GM19099 (cell line): ENCODE measurements around the gene DNAJB9.

Source experiments
- POLR2A ChIP-seq: IDR thresholded peaks from 3 replicates; pipeline ENCODE4 v1.6.1; 2011; ENCODE audit warnings: low read depth; ENCODE audit not compliant: insufficient read length; ENCODE audit errors: extremely low read depth

DNAJB9 gene

DNA sequence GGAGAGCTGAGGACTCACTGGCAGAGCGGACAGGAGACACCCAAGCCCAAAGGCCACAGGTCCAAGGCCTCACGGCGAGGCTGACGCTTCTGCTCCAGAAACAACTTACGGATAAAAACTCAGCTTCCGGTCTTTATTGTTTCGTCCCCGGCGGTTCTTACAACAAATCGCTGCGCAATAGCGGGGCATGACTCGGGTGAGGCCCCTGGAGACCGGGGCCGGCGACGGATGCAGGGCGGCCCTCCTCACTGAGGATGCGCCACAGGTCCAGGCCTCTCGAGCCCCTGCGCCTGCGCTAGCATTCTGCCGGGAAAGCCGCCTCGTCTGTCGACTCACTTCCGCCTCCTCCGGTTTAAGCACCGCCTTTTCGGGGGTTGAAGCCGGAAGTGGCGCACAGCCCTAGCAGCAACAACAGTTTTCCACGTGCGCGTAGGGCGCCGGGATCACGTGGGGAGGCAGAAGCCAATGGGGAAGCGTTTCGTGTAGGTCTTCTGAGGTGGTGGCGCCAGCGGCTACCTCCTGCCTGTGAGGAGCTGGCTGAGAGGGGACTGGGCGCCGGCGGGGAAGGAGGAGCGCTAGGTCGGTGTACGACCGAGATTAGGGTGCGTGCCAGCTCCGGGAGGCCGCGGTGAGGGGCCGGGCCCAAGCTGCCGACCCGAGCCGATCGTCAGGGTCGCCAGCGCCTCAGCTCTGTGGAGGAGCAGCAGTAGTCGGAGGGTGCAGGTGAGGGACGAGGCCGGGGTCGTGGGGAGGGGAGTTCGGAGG, at the start of gene DNAJB9, which contains the start of gene THAP5:
DNAJB9 (plus strand) TSS at position 494 of the 765 bp plus-strand sequence. CDS start 1,853 bp downstream, outside the sequence.
THAP5 (minus strand) TSS at position 326 of the 765 bp plus-strand sequence; CDS start at position 189, 137 bp downstream.
- TF ChIP-seq POLR2A = peak; percentile 88

GRCh38 chr7:108522780-108523179, 46.9 kb upstream of the DNAJB9 start:
- no peak for TF ChIP-seq POLR2A

- no peak for TF ChIP-seq POLR2A
Observed at GRCh38 chr7:108525327-108525984, 44.2 kb upstream of the DNAJB9 start.

DNA sequence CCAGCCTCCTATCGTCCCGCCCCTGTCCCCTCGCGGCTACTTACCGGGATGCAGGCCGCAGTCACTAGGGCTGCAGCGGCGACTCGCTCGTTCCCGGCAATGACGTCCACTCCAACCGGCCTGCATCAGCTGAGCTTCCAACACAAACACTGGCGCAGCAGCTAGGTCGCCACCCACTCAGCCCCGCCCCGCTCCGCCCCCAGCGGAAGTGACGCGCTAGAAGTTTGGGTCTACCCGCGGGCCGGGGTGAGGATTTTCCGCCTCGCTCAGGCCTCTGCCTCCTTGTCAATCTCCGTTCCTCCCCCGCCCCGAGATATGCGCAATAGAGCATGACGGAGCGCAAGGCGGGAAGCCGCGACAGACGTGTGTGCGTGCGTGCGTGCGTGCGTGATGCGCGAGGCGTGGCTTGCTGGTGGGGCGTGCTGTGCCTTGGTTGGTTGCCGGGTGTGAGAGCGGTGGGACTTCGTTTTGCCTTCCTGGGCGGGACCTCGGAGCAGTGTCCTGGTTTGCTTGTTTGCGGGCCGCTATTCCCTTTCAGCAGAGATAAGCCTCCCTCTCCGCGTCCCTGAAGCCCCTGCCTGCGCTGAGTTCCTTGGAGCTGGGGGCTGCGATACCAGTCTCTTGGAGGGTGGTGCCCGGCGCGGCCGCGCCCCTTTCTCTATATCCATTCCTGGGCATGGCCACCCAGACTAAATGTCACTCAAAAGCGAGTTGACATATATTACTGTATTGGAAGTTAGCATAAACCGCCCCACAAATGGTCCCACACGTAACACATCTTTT, 43.5 kb upstream of the DNAJB9 start, which contains the start of gene PNPLA8:
PNPLA8 (minus strand) TSS at position 151 of the 783 bp plus-strand sequence. CDS start 10,644 bp downstream, outside the sequence.
- TF ChIP-seq POLR2A = peak; percentile 83

- no peak for TF ChIP-seq POLR2A
Observed at GRCh38 chr7:108526768-108527017, 43.0 kb upstream of the DNAJB9 start.

DNA sequence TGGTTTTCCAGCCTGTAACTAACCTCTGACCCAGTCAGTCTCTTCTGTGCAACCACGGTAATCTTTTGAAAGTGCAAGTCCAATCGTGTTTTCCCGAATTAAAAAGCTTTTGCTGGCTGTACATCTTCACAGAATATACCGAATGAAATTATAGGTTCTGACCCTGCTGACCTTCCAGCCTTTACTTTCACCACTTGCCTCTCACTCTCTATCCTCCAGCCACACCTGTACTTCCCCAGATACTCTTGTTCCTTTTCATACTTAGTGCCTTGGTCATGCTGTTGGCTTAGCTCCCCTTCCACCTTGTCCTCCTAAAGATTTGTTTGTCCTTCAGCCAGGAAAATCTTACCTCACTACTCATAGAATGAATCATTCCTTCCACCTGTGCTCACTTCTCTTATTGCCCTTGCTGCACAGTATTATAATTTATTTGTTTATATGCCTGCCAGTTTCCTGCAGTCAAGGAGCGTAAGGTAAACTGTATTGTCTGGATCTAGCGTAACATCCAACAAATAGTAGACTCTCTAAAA, 41.4 kb upstream of the DNAJB9 start:
- TF ChIP-seq POLR2A = no peak

- TF ChIP-seq POLR2A = no peak
Observed at GRCh38 chr7:108529341-108529740, 40.3 kb upstream of the DNAJB9 start.

DNA sequence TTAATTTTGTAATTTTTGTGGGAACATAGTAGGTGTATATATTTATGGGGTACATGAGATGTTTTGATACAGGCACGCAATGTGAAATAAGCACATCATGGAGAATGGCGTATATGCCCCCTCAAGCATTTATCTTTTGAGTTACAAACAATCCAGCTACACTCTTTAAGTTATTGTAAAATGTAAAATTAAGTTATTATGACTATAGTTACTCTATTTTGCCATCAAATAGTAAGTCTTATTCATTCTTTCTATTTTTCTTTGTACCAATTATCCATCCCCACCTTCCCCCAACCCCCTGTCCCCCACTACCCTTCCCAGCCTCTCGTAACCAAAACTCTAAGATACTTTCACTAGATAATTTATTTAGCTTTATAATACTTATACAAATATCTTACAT, 36.0 kb upstream of the DNAJB9 start:
- no peak for TF ChIP-seq POLR2A

- TF ChIP-seq POLR2A = no peak
Observed at GRCh38 chr7:108535257-108535656, 34.4 kb upstream of the DNAJB9 start.

DNA sequence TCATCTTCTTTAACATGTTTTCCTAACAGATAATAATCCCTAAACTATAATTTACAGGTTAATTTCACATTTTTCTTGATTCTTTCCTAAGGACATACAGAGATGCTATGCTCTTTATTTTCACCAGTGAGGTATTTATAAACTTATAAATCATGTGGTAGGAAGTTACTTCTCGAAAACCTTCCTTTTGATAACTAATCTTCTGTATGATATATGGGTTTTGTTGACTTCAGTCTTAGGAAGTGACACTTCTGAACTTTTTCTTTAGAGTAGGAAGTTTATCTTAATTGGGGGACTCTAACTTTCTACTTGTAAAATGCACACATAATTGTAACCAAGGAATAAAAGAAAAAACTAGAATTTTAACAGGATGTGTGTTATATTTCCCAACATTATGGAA, 33.9 kb upstream of the DNAJB9 start:
- no peak for TF ChIP-seq POLR2A

- no peak for TF ChIP-seq POLR2A
Observed at GRCh38 chr7:108537229-108537628, 32.4 kb upstream of the DNAJB9 start.

DNA sequence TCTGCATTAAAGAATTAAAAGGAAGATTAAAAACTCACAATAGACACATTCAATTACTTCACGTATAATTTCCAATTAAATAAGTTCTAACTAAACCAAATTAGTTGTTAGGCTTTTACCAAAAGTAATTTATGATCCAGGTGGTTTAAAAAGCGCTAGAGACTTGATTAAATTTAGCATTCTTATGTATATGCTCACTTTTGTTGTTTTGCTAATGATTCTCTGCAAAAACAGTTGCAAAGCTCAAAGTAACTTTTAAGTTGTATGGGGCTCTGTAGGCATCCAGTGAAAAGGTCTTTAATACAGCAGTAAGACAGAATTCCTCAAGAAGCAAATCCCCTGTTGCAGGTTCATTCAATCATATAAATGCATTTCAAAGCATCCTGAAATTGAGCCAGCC, 28.2 kb upstream of the DNAJB9 start:
- TF ChIP-seq POLR2A = no peak

GRCh38 chr7:108557191-108557590, 12.5 kb upstream of the DNAJB9 start:
- no peak for TF ChIP-seq POLR2A

DNA sequence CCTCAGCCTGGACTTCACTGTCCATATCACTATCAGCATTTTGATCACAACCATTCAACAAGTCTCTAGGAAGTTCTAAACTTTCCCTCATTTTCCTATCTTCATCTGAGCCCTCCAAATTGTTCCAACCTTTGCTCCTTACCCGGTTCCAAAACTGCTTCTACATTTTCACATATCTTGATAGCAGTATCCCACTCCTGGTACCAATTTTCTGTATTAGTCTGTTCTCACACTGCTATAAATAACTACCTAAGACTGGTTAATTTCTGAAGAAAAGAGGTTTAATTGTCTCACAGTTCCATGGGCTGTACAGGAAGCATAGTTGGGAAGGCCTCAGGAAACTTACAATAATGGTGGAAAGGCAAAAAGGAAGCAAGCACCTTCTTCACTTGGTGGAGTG, 12.1 kb upstream of the DNAJB9 start:
- TF ChIP-seq POLR2A = no peak

DNA sequence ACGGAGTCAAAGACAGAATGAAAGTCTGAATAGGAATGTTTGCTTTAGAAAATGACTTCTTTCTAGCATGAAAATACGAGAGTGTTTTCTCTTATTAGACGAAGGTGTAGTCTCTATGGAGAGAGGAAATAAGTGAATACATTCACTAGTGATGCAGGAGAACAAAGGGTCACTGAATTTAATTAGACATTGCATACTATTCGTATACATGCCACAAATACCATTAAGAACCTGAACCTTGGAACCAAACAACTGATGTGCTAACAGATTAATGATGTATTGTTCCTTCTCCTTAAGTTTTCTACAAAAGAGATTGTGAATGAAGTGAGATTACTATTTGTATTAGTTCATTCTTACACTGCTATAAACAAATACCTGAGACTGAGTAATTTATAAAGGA, 10.4 kb upstream of the DNAJB9 start:
- no peak for TF ChIP-seq POLR2A
